Hematopoietic multipotent progenitor cell (in vitro differentiated cells): ENCODE measurements around the gene EXOC7. TPM values are rescaled to one million over a fixed set of nuclear protein-coding genes. Genes with fewer than 3 reads are reported as not detected.
"Not testable (repeated sequence)": the region's sequence is repeated elsewhere in the genome, so short reads cannot be mapped to it uniquely, and the experiment has no call there.

Source experiments
- DNase-seq, 3 donors: peaks; one replicate each; pipeline ENCODE4 v3.0.0-alpha.2; 2011 to 2015; ENCODE audit warnings: low read depth in 2 of 3, low spot score in 2 of 3
- total RNA-seq: library from RNA; depleted of rRNA; stranded (reverse); fragments of >200 nt; gene quantifications from one replicate; pipeline ENCODE4 v1.2.3, GENCODE V29; 2012

Gene EXOC7
- total RNA-seq, 1 donor: 111 TPM

- no peak for DNase-seq
These were observed 25.9 kb downstream of the EXOC7 start for GRCh38 chr17:76077584-76078110.

DNA sequence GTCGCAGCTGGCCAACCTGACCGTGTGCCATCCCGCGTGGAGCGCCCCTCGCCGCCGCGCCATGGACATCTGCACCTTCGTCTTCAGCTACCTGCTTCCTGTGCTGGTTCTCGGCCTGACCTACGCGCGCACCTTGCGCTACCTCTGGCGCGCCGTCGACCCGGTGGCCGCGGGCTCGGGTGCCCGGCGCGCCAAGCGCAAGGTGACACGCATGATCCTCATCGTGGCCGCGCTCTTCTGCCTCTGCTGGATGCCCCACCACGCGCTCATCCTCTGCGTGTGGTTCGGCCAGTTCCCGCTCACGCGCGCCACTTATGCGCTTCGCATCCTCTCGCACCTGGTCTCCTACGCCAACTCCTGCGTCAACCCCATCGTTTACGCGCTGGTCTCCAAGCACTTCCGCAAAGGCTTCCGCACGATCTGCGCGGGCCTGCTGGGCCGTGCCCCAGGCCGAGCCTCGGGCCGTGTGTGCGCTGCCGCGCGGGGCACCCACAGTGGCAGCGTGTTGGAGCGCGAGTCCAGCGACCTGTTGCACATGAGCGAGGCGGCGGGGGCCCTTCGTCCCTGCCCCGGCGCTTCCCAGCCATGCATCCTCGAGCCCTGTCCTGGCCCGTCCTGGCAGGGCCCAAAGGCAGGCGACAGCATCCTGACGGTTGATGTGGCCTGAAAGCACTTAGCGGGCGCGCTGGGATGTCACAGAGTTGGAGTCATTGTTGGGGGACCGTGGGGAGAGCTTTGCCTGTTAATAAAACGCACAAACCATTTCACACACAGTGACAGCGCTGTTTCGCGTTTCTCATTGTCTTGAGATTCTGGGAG is 26.6 kb downstream of the EXOC7 start:
- peak in 2 of 3 donors; percentile 59 to 65 for DNase-seq

DNA sequence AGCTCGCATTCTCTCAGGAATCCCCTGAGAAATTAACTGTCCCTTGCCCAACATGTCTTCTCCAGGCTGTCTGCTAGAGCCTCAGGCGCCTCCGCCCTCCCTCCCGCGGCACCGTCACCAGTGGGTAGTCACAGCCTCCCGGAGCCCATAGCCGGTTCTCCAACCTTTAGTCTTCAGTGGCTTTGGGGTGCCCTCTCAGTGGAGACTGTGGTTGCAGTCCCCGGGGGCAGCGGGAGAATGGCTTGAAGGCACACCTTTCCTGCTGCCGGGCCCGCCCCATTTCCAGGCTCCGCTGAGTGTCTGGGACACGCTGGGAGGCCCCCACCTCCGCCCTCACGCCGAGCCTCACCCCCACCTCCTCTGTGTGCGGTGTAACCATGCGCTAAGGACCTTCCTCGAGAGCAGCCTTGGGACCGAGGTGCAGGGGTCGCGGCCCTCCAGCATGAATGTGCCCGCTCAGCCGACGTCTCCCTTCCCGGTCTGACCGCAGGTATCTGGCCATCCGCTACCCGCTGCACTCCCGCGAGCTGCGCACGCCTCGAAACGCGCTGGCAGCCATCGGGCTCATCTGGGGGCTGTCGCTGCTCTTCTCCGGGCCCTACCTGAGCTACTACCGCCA is 27.3 kb downstream of the EXOC7 start:
- no peak for DNase-seq

DNA sequence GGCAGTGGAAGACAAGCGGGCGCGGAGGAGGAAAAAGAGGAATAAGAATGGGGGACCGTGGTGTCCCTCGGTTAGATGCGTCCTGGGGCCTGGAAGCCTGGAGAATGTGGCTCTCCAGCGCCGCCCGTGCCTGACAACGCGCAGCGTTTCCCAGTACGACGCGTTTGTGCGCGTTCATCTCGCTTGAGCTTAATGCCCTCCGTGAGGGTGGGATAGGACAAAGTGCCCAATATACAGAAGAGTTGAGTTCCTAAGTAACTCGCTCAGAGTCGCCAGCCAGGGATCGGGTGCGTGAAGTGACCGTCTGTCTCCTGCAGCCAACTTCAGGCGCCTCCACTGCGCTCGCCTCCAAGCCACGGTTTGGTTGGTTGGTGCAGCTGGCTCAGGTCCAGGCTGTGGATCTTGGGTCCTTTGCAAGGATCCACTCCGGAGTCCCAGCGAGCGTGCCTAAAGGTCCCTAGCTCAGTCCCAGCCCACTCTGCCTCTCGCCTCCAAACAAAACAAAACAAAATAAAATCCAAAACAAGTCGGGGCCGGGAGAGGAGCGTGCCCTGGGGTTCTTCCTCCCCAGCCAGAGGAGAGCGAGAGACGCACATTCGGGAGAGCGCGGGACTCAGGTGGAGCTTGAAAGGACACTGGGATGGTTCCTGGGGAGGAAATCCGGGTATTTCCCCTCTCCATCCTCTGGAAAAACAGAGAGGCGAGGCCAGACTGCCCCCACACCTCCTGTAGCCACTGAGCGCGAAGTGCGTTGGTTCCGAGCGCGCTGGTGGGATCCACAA is 28.0 kb downstream of the EXOC7 start:
- peak in 1 of 3 donors; percentile 42 for DNase-seq

DNA sequence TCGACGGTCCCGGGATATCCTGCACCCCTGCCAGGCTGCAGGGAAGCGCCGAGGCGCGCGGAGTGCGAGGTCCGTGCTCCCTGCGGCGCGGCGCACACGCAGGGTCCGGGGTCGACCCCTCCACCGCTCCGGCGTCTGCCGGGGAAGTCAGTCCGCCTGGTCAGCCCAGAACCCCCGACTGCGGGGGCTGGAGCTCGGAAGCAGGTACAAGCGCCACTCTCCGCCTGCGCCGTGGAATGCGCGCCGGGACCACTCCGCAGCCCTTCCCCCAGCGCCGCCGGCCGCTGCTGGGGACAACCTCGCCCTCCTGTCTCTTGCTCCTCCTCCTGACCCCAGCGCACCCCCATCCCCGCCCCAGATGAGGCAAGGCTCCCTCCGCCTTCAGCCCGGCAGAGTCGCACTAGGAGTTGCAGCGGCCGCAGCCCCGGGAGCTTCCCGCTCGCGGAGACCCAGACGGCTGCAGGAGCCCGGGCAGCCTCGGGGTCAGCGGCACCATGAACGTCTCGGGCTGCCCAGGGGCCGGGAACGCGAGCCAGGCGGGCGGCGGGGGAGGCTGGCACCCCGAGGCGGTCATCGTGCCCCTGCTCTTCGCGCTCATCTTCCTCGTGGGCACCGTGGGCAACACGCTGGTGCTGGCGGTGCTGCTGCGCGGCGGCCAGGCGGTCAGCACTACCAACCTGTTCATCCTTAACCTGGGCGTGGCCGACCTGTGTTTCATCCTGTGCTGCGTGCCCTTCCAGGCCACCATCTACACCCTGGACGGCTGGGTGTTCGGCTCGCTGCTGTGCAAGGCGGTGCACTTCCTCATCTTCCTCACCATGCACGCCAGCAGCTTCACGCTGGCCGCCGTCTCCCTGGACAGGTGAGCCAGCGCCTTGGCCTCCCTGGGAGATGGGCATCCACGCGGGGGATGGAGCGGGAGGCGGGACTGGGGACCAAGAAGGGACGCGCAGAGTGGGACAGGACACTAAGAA is 28.9 kb downstream of the EXOC7 start, which contains the start of gene GALR2:
GALR2 (plus strand) TSS at position 392 of the 974 bp plus-strand sequence; CDS start at position 495, 103 bp downstream.
- no peak for DNase-seq

DNA sequence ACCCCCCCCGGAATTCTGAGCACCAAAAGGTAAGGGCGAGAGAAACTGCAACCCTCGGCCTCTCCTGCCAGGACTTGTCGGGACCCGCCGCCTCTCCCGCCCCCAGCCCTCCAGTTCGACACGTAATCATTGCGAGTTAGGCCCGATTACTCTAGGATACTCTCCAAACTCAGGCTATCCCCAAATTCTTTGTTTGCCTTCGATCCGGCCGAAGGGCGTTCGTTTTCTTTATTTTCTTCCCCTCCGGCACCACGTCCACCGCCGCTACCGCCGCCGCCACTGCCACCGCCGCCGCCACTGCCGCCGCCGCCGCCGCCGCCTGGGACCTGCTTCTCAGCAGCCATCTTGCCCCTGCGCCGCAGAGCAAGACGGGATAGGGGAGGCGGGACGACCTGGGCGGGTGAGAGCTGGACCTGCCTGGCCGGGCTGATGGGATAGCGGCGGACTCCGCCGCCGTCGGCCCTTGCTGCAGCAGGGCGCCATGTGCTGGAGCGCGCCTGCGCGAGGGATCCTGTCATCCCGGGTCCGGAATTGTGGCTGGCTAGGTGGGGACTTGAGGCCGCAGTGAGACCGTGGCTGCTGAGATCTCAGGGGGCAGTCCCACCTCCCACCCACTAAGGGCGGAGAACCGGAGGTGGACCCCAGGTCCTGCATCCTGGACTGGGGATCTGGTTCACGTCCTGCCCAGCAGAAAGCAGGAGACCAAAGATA is 31.3 kb downstream of the EXOC7 start, which contains the start of gene SRP68:
SRP68 (minus strand) TSS at position 370 of the 711 bp plus-strand sequence; CDS start at position 344, 26 bp downstream.
- DNase-seq: peak in 2 of 3 donors; percentile 79 to 85

DNA sequence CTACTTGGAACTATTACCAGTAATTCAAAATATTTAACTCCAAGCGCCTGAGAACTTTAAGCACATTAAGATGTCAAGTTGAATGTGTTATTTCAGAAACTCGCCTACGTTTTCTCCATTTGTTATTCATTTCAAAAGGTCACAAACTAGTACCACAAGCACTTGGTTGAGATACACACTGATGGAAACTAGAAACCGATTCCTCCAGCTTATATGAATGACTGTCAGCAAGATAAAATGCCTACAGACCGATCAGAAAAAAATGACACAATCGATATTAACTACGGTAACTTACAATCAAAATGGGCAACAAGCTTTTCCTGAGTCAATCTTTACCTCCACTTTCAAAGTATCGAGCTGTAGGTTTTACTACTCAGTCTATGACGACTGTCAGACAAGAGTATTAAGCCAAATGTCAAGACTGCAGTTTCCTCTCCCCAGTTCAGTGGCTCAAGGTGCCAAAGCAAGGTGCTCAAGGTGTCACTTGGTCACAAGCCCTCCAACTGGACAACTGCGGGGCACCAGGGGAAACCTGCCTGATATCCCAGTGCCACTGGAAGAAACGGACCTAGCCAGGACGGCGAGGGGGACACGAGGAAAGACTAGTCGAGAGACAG is 31.9 kb downstream of the EXOC7 start:
- no peak for DNase-seq

DNA sequence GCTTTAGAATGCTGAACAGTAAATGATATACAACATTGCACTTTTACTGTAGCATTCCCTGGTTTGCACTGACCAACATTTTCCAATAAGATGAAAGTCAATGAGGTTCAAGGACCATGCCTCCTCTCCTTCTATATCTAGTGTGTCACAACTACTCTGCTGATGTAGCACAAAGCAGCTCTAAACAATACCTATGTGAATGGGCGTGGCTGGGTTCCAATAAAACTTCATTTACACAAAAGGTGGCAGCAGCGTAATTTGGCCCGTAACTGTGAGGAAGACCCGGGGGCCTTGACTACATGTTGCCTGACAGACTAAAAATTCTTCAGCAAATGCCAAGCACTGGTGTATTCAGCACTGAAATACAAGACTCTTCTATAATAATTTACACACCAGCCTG is 37.8 kb downstream of the EXOC7 start:
- no peak for DNase-seq

GRCh38 chr17:76063875-76064546 is 39.6 kb downstream of the EXOC7 start:
- no peak for DNase-seq

DNA sequence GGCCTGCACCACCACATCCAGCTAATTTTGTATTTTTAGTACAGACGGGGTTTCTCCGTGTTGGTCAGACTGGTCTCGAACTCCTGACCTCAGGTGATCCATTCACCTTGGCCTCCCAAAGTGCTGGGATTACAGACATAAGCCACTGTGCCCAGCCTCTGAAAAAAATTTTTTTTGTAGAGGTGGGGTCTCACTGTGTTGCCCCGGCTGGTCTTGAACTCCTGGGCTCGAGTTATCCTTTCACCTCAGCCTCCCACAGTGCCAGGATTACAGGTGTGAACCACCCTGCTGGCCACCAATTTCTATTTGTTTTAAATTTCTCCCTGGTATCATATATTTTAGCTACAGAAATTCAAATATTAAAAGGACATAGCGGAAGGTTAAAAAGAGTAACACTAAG is 45.3 kb downstream of the EXOC7 start:
- not testable (repeated sequence) for DNase-seq

DNA sequence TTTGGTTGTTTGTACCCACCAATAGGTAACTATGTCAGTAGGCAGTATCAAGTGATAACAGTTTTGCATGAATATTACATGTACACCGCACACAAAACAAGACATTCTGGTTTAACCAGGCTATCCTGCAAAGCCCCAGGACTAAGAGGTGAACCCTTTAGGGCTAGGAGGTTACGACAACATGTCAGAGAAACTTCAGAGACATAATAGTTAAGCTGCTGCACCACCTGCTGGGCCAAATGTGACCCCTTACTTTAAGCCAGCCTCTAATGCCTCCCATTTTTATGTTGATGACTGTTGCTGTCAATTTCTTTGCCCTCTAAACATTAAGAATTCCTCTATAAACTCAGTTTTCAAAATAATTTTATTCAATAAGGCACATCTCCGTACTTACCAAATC is 46.7 kb downstream of the EXOC7 start:
- peak in 1 of 3 donors; percentile 50 for DNase-seq

DNA sequence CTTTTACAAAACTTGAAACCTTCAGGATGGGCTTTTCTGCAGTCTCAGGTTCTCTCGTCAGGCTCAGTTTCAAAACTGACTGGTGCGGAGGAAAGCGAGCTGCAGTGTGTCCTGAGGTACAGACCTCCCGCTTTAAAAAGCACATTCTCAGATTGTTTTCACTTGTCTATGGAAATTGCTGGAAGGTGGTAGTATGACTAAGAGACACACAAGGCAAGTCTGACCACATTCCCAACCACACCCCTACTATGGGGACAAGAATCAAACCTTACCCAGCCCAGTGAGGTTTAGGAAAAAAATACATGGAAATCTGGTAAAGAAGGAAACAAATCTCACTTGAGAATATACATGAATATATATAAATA is 49.5 kb downstream of the EXOC7 start:
- DNase-seq: no peak

- DNase-seq: no peak
These were observed 50.1 kb downstream of the EXOC7 start for GRCh38 chr17:76053246-76054111.

DNA sequence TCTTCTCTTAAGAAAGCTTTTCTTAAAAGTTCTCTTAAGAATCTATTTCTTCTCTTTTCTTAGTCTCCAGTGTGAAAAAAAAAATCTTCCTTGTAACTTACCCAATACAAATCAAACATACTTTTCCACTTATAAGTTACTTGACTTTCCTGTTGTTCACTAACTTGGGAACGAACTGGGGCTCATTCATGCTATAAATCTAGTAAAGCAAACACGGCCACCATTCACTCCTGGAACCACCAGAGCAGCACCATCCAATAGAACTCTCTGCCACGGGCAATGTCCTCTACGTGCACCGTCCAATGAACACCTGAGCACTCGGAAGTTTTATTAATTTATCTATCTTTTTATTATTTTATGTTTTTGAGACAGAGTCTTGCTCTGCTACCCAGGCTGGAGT is 52.0 kb downstream of the EXOC7 start:
- no peak for DNase-seq

- no peak for DNase-seq
These were observed 52.8 kb downstream of the EXOC7 start for GRCh38 chr17:76050538-76051467.
